ENCODE data around the gene ANGPTL2. TPM values are rescaled to one million over a fixed set of nuclear protein-coding genes. Genes with fewer than 3 reads are reported as not detected.

Gene ANGPTL2
- total RNA-seq, 4 donors from 2014 or later = 29.5 to 57.0 (median 41.3) TPM

DNA sequence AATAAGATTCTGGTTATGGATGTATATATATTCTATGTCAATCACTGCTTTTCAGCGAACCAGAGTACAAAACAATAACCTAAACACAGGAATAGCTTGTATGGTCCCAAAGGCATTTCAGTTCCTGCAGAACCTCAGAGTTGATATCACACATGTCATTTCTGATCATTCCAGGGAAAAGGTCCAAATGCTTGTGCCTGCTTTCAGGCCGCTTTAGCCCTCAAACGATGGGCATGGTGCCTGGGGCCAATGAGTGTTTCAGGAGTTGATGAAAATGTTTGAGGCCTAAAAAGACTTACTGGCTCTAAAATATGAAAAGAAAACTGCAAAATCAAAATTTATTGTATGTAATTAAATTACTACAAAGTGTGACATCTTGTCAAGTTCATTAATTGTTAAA lies 22.8 kb downstream of the ANGPTL2 start:
- peaks cover 0 to 8% (median 5%) of the 10 kb centered on the region in 4 donors for H3K36me3 ChIP-seq
- H3K27ac ChIP-seq (replicated peaks in 1 of 4) = no peak overlapping the region
- H3K4me1 ChIP-seq = peaks cover 22 to 44% (median 30%) of the 10 kb centered on the region in 4 donors
- no peaks in the 10 kb centered on the region for H3K27me3 ChIP-seq
- no peaks in the 10 kb centered on the region for H3K9me3 ChIP-seq
- 55% methylated on average over 3 of the region's 3 CpGs for WGBS
- H3K4me3 ChIP-seq = no peak overlapping the region
- TF ChIP-seq CTCF (IDR thresholded peaks at IDR 0.05) (no peak), POLR2AphosphoS5 (IDR thresholded peaks at IDR 0.05) (no peak), EP300 (IDR thresholded peaks at IDR 0.05) (no peak), POLR2A (IDR thresholded peaks at IDR 0.05; ENCODE audit: low read depth) (no peak)
- DNase-seq (ENCODE audit: extremely low spot score) = no peak
- intact Hi-C loops (cut with DNase I) = no loop called here

DNA sequence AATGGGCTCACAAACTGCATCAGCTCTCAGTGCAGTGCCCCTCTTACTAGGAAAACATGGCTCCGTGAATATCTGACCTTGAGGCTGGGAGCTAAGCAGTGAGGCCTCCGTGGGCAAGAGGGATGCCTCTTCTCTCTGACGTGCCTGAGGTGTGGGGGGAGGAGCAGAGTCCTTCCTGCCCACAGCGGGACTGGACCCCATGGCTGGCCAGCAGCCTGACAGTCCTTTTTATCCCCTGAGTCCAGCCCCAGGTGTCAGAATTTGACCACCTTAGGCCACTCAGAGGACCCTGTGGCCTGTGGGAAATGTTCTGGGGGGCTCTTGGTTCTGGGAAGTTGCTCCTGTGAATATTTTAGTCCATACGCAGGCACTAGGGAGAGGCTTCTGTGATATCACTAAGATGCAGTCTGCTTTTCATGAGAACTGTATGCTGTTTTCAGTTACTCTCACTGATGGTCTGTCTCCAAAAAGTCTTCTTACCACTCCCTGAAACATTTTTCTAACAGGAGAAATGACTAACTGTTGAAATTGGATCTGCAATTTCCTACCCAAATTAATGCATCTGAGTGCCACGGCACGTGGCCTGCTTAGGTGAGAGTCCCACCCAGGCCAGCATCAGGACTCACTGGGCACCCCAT lies 23.4 kb downstream of the ANGPTL2 start:
- H3K27ac ChIP-seq (replicated peaks in 1 of 4) = peak overlapping the region; percentile 15 to 46 (median 18)
- 87% methylated on average over 7 of the region's 7 CpGs for WGBS
- intact Hi-C loops (cut with DNase I) = no loop called here
- H3K27me3 ChIP-seq = no peaks in the 10 kb centered on the region
- no peak for DNase-seq (ENCODE audit: extremely low spot score)
- peaks cover 0 to 11% (median 6%) of the 10 kb centered on the region in 4 donors for H3K36me3 ChIP-seq
- H3K4me1 ChIP-seq = peaks cover 22 to 38% (median 27%) of the 10 kb centered on the region in 4 donors
- TF ChIP-seq POLR2A (IDR thresholded peaks at IDR 0.05; ENCODE audit: low read depth) (no peak), CTCF (IDR thresholded peaks at IDR 0.05) (no peak), POLR2AphosphoS5 (IDR thresholded peaks at IDR 0.05) (no peak), EP300 (IDR thresholded peaks at IDR 0.05) (no peak)
- H3K4me3 ChIP-seq = no peak overlapping the region
- H3K9me3 ChIP-seq = no peaks in the 10 kb centered on the region

- DNase-seq (ENCODE audit: extremely low spot score) = no peak
- H3K4me1 ChIP-seq = peaks cover 18 to 32% (median 23%) of the 10 kb centered on the region in 4 donors
- H3K27me3 ChIP-seq = no peaks in the 10 kb centered on the region
- 90% methylated on average over 5 of the region's 5 CpGs for WGBS
- H3K36me3 ChIP-seq = peaks cover 1 to 25% (median 14%) of the 10 kb centered on the region in 4 donors
- intact Hi-C loops (cut with DNase I) = no loop called here
- no peak overlapping the region for H3K4me3 ChIP-seq
- TF ChIP-seq POLR2A (IDR thresholded peaks at IDR 0.05; ENCODE audit: low read depth) = no peak
- TF ChIP-seq POLR2AphosphoS5 (IDR thresholded peaks at IDR 0.05) = no peak
- no peak for TF ChIP-seq CTCF (IDR thresholded peaks at IDR 0.05)
- no peak for TF ChIP-seq EP300 (IDR thresholded peaks at IDR 0.05)
- no peaks in the 10 kb centered on the region for H3K9me3 ChIP-seq
- H3K27ac ChIP-seq (replicated peaks in 1 of 4) = no peak overlapping the region
Observed at GRCh38 chr9:127097683-127098082, 24.8 kb downstream of the ANGPTL2 start.

GRCh38 chr9:127096208-127096607 lies 26.2 kb downstream of the ANGPTL2 start:
- TF ChIP-seq POLR2A (IDR thresholded peaks at IDR 0.05; ENCODE audit: low read depth) (no peak), CTCF (IDR thresholded peaks at IDR 0.05) (no peak), EP300 (IDR thresholded peaks at IDR 0.05) (no peak), POLR2AphosphoS5 (IDR thresholded peaks at IDR 0.05) (no peak)
- Histone ChIP-seq H3K9me3 (no peaks in the 10 kb centered on the region), H3K4me1 (peaks cover 4 to 17% (median 15%) of the 10 kb centered on the region in 4 donors), H3K27ac (replicated peaks in 1 of 4) (no peak overlapping the region), H3K4me3 (no peak overlapping the region), H3K36me3 (peaks cover 11 to 35% (median 27%) of the 10 kb centered on the region in 4 donors), H3K27me3 (no peaks in the 10 kb centered on the region)
- DNase-seq (ENCODE audit: extremely low spot score) = no peak
- intact Hi-C loops (cut with DNase I) = no loop called here
- 78% methylated on average over 13 of the region's 13 CpGs for WGBS

Data from esophagus muscularis mucosa (tissue), 4 donors.